Heart right ventricle (tissue), 16 donors: ENCODE data around the gene WBP11. TPM values are rescaled to one million over a fixed set of nuclear protein-coding genes. Genes with fewer than 3 reads are reported as not detected.

Experiments
- ATAC-seq, 8 donors: fragments of 200-7000 bp; cut with Tn5 transposase; one replicate each; pipeline ENCODE4 v1.9.1; 2020; ENCODE audit warnings: mild to moderate bottlenecking in 8 of 8, moderate library complexity in 8 of 8, moderate number of reproducible peaks in 1 of 8
- DNase-seq, 2 donors: peaks; one replicate each; pipeline ENCODE4 v3.0.0-alpha.2; 2020
- H3K27ac ChIP-seq, 10 donors: fragments of 200-600 bp; sonication (generic) in 2 of 10; one replicate each; pipeline versions ENCODE4 v1.5.0 to v1.8.0; 2020 to 2022; ENCODE audit warnings: mild to moderate bottlenecking in 3 of 10
- H3K27me3 ChIP-seq, 7 donors: fragments of 200-600 bp; one replicate each; pipeline ENCODE4 v1.8.0; 2021 to 2022; ENCODE audit warnings: mild to moderate bottlenecking in 2 of 7
- H3K36me3 ChIP-seq, 9 donors: fragments of 200-600 bp; sonication (generic) in 1 of 9; one replicate each; pipeline versions ENCODE4 v1.5.0 to v1.8.0; 2020 to 2022; ENCODE audit warnings: mild to moderate bottlenecking in 2 of 9
- H3K4me1 ChIP-seq, 9 donors: fragments of 200-600 bp; sonication (generic) in 1 of 9; one replicate each; pipeline versions ENCODE4 v1.5.0 to v1.8.0; 2020 to 2022; ENCODE audit warnings: mild to moderate bottlenecking in 4 of 9
- H3K4me3 ChIP-seq, 10 donors: fragments of 200-600 bp; sonication (generic) in 2 of 10; one replicate each; pipeline versions ENCODE4 v1.5.0 to v1.8.0; 2020 to 2022; ENCODE audit warnings: mild to moderate bottlenecking in 7 of 10, moderate library complexity in 2 of 10
- H3K9me3 ChIP-seq, 11 donors: fragments of 200-600 bp in 10 of 11; sonication (generic) in 2 of 11; one replicate each; pipeline versions ENCODE4 v1.5.0 to v1.8.0; 2013 to 2022; ENCODE audit warnings: mild to moderate bottlenecking in 2 of 11, control low read depth in 1 of 11, moderate library complexity in 1 of 11
- WGBS, 2 donors: extraction: QIAGEN DNeasy Blood & Tissue Kit; methylation state at CpG; one replicate each; pipeline ENCODE4 v1.1.7; 2013; ENCODE audit warnings: inconsistent platforms in 1 of 2; 5-methylcytosine and 5-hydroxymethylcytosine counted together
- intact Hi-C, 10 donors: fragments of 100-400 bp; cut with DNase I; formaldehyde crosslinking; loops; one replicate each; pipeline versions ENCODE4 v1.11.1 to v1.14.2; 2022
- polyA plus RNA-seq, 2 donors: library from polyadenylated mRNA; stranded (reverse); fragments of 200-250 nt; gene quantifications; one replicate each; pipeline ENCODE4 v1.2.3, GENCODE V29; 2013
- total RNA-seq, 10 donors: library from RNA; stranded (reverse); fragmentation: NEBNext Ultra II Directional in 3 of 10; extraction: Animal tissue kit (Norgen Biotek cat#: 25700) in 3 of 10; gene quantifications; one replicate each; pipeline versions ENCODE4 v1.2.1 to v1.2.4, GENCODE V29; 2021 to 2023
- TF ChIP-seq, protein P1 (sequence below), 9 donors: fragments of 200-600 bp; sonication (generic) in 2 of 9; IDR thresholded peaks; one replicate each; pipeline versions ENCODE4 v1.5.0 to v1.8.0; 2021 to 2022; ENCODE audit warnings: antibody characterized with exemption in 9 of 9, mild to moderate bottlenecking in 5 of 9, moderate library complexity in 1 of 9
- donor health status: Arrhythmogenic right ventricular cardiomyopathy.
- donor health status: ischemic (EF 13 %, LVEDD 7.1; RV severe dilation, severe dysfunction).
- donor health status: healthy with polysubstance abuse.
- donor health status: DM: no; HTN: yes; CAD: no.
- donor health status: DM: no; HTN: no; CAD: no.
- donor health status: ischemic (EF 25% LVEDD 6.9; RV normal size, moderate dysfunction).
- donor health status: ischemic (EF 25% LVEDD 5.7; RV mildly dilated, moderate dysfunction).
- donor health status: healthy.
- donor health status: DM: yes; HTN: yes; CAD: no.
- donor health status: Ischemic cardiomyopathy.
- donor health status: ischemic (EF 35%, LVEDD 5.7; RV mildly dilated, moderate dysfunction).
- donor health status: nonischemic (EF 11% LVEDD 7.7; RV severe dilation, severe dysfunction).
- donor health status: DM: yes; HTN: yes; CAD: no.
- donor health status: PGD.
- donor health status: ischemic (EF 29% LVEDD 5.4; RV normal size, mild dysfunction).
- donor health status: nonischemic (EF 23%, LVEDD 6.1; RV moderate dilation, normal function).

The WBP11 gene
- total and polyA plus RNA-seq, 12 donors, result 11.9 to 62.3 (median 54.3) TPM

GRCh38 chr12:14826491-14826890, 23.2 kb upstream of the WBP11 start:
- intact Hi-C loops, result no loop called here
- TF ChIP-seq, protein P1, sequence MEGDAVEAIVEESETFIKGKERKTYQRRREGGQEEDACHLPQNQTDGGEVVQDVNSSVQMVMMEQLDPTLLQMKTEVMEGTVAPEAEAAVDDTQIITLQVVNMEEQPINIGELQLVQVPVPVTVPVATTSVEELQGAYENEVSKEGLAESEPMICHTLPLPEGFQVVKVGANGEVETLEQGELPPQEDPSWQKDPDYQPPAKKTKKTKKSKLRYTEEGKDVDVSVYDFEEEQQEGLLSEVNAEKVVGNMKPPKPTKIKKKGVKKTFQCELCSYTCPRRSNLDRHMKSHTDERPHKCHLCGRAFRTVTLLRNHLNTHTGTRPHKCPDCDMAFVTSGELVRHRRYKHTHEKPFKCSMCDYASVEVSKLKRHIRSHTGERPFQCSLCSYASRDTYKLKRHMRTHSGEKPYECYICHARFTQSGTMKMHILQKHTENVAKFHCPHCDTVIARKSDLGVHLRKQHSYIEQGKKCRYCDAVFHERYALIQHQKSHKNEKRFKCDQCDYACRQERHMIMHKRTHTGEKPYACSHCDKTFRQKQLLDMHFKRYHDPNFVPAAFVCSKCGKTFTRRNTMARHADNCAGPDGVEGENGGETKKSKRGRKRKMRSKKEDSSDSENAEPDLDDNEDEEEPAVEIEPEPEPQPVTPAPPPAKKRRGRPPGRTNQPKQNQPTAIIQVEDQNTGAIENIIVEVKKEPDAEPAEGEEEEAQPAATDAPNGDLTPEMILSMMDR (IDR thresholded peaks at IDR 0.05), result no peak

DNA sequence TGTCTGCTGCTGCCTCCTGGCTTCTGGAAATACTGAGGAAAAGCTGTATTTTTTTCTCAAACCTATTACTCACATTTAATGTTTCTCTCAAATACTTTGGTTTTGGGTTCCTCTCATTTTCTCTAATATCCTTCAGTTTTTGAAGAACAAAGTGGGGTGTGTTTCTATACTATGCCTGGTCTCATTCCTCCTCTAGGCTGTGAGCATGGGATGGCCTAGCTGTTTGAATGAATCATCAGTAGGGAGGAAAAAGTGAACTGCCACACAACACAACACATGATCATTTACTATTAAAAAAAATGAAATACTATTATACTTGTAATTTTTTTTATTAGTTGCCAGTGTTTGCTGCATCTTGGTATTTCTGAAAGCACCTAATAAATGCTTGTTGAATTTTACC, 22.0 kb upstream of the WBP11 start:
- peaks cover 0 to 13% (median 0%) of the 10 kb centered on the region in 9 donors for H3K4me1 ChIP-seq
- ATAC-seq (no peak), DNase-seq (no peak)
- no peak overlapping the region for H3K27ac ChIP-seq
- no peak overlapping the region for H3K4me3 ChIP-seq
- no peaks in the 10 kb centered on the region for H3K36me3 ChIP-seq
- intact Hi-C loops, result no loop called here
- H3K9me3 ChIP-seq, result no peaks in the 10 kb centered on the region
- no peaks in the 10 kb centered on the region for H3K27me3 ChIP-seq
- TF ChIP-seq, protein P1 (IDR thresholded peaks at IDR 0.05), result no peak

More at GRCh38 chr12:14826491-14826890, 23.2 kb upstream of the WBP11 start:
- no peaks in the 10 kb centered on the region for H3K27me3 ChIP-seq
- H3K4me1 ChIP-seq, result peaks cover 0 to 13% (median 0%) of the 10 kb centered on the region in 9 donors
- no peak for ATAC-seq
- no peak overlapping the region for H3K4me3 ChIP-seq
- no peaks in the 10 kb centered on the region for H3K9me3 ChIP-seq
- WGBS, 2 donors, result 72 to 81% methylated on average over 5 of the region's 5 CpGs
- peak overlapping the region in 7 of 10 donors; percentile 19 to 62 (median 36) for H3K27ac ChIP-seq
- no peaks in the 10 kb centered on the region for H3K36me3 ChIP-seq
- no peak for DNase-seq

GRCh38 chr12:14824012-14824634, 20.8 kb upstream of the WBP11 start:
- 85 to 96% methylated on average over 1 of the region's 1 CpG for WGBS, 2 donors
- intact Hi-C loops, result no loop called here

DNA sequence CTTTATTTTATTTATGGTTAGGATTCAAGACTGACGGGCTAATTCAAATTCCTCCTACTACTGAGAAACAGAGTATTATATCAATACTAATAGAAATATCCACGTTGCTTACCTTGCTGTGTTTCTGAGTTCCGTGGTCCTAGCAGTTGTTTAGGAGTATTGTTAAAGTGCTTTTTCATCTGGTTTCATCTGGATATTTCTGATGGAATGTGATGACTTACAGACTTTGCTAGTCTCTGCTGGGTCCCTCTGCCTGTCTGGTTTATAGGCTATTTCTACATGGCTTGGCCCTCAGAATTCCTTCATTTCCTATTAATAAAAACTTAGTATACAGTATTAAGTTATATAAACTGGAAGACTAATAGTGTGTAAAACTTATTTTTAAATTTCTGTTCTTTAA, 10.7 kb upstream of the WBP11 start, which contains the start of gene SMCO3:
TSS of gene SMCO3 (minus strand) at position 169 of the 400 bp plus-strand sequence. CDS start 7,502 bp downstream, outside the sequence.
- no peak for DNase-seq
- peaks cover 0 to 6% (median 0%) of the 10 kb centered on the region in 9 donors for H3K4me1 ChIP-seq
- TF ChIP-seq, protein P1 (IDR thresholded peaks at IDR 0.05), result no peak
- intact Hi-C loops, result no loop called here
- 72 to 80% methylated on average over 3 of the region's 3 CpGs for WGBS, 2 donors
- no peaks in the 10 kb centered on the region for H3K27me3 ChIP-seq
- H3K9me3 ChIP-seq, result no peaks in the 10 kb centered on the region
- no peak for ATAC-seq
- no peak within 1 kb of the TSS for H3K4me3 ChIP-seq
- H3K27ac ChIP-seq, result no peak within 1 kb of the TSS
- no peaks in the 10 kb centered on the region for H3K36me3 ChIP-seq

More at GRCh38 chr12:14824012-14824634, 20.8 kb upstream of the WBP11 start:
- H3K27me3 ChIP-seq, result no peaks in the 10 kb centered on the region
- H3K36me3 ChIP-seq, result no peaks in the 10 kb centered on the region
- TF ChIP-seq, protein P1 (IDR thresholded peaks at IDR 0.05), result no peak
- no peaks in the 10 kb centered on the region for H3K9me3 ChIP-seq
- H3K27ac ChIP-seq, result no peak overlapping the region
- peaks cover 0 to 13% (median 0%) of the 10 kb centered on the region in 9 donors for H3K4me1 ChIP-seq
- no peak for DNase-seq
- no peak overlapping the region for H3K4me3 ChIP-seq
- ATAC-seq, result no peak
